ENCODE results near the gene CDC42.
"Not testable (repeated sequence)": the region's sequence is repeated elsewhere in the genome, so short reads cannot be mapped to it uniquely, and the experiment has no call there.

DNA sequence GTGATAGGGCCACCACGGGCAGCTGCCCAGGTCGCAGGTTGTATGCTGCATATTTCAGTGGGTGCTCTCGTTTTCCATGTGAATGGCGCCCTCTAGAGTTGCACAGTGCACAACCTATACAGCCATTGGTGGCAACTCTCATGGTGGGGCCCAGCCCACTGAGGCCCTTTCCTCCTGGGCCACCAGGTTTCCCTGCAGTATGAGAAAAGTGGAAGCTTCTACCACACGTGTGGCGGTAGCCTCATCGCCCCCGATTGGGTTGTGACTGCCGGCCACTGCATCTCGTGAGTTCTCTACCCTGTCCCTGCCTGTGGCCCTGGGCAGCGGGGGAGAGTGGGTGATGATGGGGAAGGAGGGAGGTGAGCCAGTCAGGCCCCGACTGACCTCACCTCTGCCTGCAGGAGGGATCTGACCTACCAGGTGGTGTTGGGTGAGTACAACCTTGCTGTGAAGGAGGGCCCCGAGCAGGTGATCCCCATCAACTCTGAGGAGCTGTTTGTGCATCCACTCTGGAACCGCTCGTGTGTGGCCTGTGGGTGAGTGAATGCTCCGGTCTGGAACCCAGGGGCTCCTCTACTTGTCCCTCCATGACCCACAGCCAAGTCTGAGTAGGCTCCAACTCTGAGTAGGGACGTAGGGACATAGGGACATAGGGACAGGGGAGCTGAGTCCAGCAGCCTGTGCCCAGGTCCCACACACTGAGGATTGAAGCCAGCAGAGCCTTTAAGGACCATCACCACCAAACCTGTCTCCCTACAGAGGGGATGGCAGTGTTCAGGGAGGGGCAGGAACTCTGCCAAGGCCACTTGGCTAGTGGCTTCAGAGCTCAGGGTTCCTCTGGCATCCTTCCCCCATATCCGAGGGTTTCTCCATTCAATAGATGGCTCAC, 47.0 kb upstream of the CDC42 start:
- TF ChIP-seq, protein P1, sequence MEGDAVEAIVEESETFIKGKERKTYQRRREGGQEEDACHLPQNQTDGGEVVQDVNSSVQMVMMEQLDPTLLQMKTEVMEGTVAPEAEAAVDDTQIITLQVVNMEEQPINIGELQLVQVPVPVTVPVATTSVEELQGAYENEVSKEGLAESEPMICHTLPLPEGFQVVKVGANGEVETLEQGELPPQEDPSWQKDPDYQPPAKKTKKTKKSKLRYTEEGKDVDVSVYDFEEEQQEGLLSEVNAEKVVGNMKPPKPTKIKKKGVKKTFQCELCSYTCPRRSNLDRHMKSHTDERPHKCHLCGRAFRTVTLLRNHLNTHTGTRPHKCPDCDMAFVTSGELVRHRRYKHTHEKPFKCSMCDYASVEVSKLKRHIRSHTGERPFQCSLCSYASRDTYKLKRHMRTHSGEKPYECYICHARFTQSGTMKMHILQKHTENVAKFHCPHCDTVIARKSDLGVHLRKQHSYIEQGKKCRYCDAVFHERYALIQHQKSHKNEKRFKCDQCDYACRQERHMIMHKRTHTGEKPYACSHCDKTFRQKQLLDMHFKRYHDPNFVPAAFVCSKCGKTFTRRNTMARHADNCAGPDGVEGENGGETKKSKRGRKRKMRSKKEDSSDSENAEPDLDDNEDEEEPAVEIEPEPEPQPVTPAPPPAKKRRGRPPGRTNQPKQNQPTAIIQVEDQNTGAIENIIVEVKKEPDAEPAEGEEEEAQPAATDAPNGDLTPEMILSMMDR (IDR thresholded peaks at IDR 0.05), result peak; percentile 26 to 51 (median 42)
- not testable (repeated sequence) for TF ChIP-seq POLR2A (IDR thresholded peaks at IDR 0.05)
